ENCODE data around the gene UBE2R2.

Gene UBE2R2

DNA sequence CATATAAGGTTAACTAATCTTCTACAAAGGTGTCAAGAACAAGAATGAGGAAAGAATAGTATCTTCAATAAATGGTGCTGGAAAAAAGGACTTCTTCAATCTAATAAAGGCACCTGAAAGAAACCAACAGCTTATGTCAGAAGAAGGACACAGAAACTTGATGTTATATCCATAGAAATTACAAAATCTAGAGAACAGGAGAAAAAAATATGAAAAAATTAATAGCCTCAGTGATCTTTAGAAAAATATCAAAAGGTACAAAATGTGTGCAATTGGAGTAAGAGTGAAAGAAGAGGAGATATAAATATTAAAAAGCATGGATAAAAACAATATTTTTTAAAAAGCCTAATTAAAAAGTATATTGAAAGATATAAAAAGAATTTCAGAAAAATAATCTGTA lies 40.4 kb upstream of the UBE2R2 start:
- no peak overlapping the region for H2AFZ ChIP-seq (ENCODE audit: low read depth, low read length)
- no peaks in the 10 kb centered on the region for H3K36me3 ChIP-seq (ENCODE audit: insufficient read depth, low read length)
- ATAC-seq (ENCODE audit: insufficient read depth, low read depth) (no peak), DNase-seq (no peak)
- no peak overlapping the region for H3K9ac ChIP-seq (ENCODE audit: low read depth, low read length)
- H3K4me1 ChIP-seq (ENCODE audit: insufficient read depth, low read length) = no peaks in the 10 kb centered on the region
- H4K20me1 ChIP-seq (ENCODE audit: insufficient read depth, low read length) = no peaks in the 10 kb centered on the region
- H3K4me3 ChIP-seq (ENCODE audit: low read depth in 1 of 2, low read length in 2 of 2) = no peak overlapping the region
- no peak overlapping the region for H3K4me2 ChIP-seq (ENCODE audit: insufficient read depth, low read length)
- H3K9me3 ChIP-seq (ENCODE audit: insufficient read depth, low read length, severe bottlenecking) = no peaks in the 10 kb centered on the region
- no peak for TF ChIP-seq EZH2 (IDR thresholded peaks at IDR 0.05; ENCODE audit: borderline replicate concordance, low read depth, low read length, severe bottlenecking)
- TF ChIP-seq, protein P1, sequence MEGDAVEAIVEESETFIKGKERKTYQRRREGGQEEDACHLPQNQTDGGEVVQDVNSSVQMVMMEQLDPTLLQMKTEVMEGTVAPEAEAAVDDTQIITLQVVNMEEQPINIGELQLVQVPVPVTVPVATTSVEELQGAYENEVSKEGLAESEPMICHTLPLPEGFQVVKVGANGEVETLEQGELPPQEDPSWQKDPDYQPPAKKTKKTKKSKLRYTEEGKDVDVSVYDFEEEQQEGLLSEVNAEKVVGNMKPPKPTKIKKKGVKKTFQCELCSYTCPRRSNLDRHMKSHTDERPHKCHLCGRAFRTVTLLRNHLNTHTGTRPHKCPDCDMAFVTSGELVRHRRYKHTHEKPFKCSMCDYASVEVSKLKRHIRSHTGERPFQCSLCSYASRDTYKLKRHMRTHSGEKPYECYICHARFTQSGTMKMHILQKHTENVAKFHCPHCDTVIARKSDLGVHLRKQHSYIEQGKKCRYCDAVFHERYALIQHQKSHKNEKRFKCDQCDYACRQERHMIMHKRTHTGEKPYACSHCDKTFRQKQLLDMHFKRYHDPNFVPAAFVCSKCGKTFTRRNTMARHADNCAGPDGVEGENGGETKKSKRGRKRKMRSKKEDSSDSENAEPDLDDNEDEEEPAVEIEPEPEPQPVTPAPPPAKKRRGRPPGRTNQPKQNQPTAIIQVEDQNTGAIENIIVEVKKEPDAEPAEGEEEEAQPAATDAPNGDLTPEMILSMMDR (IDR thresholded peaks at IDR 0.05; ENCODE audit: borderline replicate concordance, extremely low read depth, low read length, poor library complexity, severe bottlenecking) = no peak
- no peaks in the 10 kb centered on the region for H3K79me2 ChIP-seq (ENCODE audit: insufficient read depth, low read length)
- no peak overlapping the region for H3K27ac ChIP-seq (ENCODE audit: low read length)
- no peaks in the 10 kb centered on the region for H3K27me3 ChIP-seq (ENCODE audit: insufficient read depth, low read length, poor library complexity)

DNA sequence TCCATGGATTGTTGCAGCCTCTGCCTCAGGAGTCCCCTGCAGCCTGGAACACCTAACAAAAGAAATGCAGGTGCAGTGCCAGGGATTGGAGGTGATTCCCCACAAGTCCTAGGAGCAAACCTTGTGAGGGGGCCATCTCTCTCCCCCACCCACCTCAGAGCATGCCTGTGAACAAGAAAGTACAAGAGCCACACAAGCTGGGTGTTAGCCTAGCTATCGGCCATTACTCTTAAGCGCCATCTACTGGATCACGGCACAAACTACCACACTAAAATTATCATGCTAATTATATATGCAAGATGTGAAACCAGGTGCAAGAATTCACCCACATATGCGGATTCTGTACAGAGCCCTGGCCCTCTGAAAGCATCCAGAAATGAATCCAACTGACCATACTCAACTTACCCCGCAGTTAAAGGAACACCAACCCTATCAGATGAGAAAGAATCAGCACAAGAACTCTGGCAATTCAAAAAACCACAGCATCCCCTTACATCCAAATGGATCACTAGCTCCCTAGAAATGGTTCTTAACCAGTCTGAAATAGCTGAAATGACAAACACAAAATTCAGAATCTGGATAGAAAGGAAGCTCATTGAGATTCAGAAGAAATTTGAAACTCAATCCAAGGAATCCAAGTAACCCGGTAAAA lies 38.1 kb upstream of the UBE2R2 start:
- no peaks in the 10 kb centered on the region for H3K4me1 ChIP-seq (ENCODE audit: insufficient read depth, low read length)
- no peaks in the 10 kb centered on the region for H3K36me3 ChIP-seq (ENCODE audit: insufficient read depth, low read length)
- H3K4me2 ChIP-seq (ENCODE audit: insufficient read depth, low read length) = no peak overlapping the region
- TF ChIP-seq, protein P1 (IDR thresholded peaks at IDR 0.05; ENCODE audit: borderline replicate concordance, extremely low read depth, low read length, poor library complexity, severe bottlenecking) = peak; percentile 85
- no peak for TF ChIP-seq EZH2 (IDR thresholded peaks at IDR 0.05; ENCODE audit: borderline replicate concordance, low read depth, low read length, severe bottlenecking)
- H3K27ac ChIP-seq (ENCODE audit: low read length) = no peak overlapping the region
- no peak overlapping the region for H2AFZ ChIP-seq (ENCODE audit: low read depth, low read length)
- H3K27me3 ChIP-seq (ENCODE audit: insufficient read depth, low read length, poor library complexity) = no peaks in the 10 kb centered on the region
- no peak overlapping the region for H3K9ac ChIP-seq (ENCODE audit: low read depth, low read length)
- no peaks in the 10 kb centered on the region for H3K79me2 ChIP-seq (ENCODE audit: insufficient read depth, low read length)
- peak; percentile 55 for DNase-seq
- no peaks in the 10 kb centered on the region for H3K9me3 ChIP-seq (ENCODE audit: insufficient read depth, low read length, severe bottlenecking)
- no peaks in the 10 kb centered on the region for H4K20me1 ChIP-seq (ENCODE audit: insufficient read depth, low read length)
- ATAC-seq (ENCODE audit: insufficient read depth, low read depth) = peak; percentile 94
- no peak overlapping the region for H3K4me3 ChIP-seq (ENCODE audit: low read depth in 1 of 2, low read length in 2 of 2)

DNA sequence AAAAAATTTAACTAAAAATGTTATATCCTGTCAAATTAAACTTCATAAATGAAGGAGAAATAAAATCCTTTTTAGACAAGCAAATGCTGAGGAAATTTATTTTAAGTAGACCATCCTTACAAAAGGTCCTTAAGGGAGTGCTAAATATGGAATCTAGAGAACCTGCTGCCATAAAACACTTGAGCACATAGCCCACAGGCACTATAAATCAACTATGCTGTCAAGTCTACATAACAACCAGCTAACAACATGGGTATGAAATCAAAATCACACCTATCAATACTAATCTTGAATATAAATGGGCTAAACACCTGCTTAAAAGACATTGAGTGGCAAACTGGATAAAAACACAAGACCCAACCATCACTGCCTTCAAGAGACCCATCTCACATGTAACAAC lies 36.7 kb upstream of the UBE2R2 start:
- Histone ChIP-seq H3K4me2 (ENCODE audit: insufficient read depth, low read length) (no peak overlapping the region), H3K27ac (ENCODE audit: low read length) (no peak overlapping the region), H3K27me3 (ENCODE audit: insufficient read depth, low read length, poor library complexity) (no peaks in the 10 kb centered on the region), H3K36me3 (ENCODE audit: insufficient read depth, low read length) (no peaks in the 10 kb centered on the region), H3K4me3 (ENCODE audit: low read depth in 1 of 2, low read length in 2 of 2) (no peak overlapping the region), H4K20me1 (ENCODE audit: insufficient read depth, low read length) (no peaks in the 10 kb centered on the region), H3K9ac (ENCODE audit: low read depth, low read length) (no peak overlapping the region), H3K79me2 (ENCODE audit: insufficient read depth, low read length) (no peaks in the 10 kb centered on the region), H3K4me1 (ENCODE audit: insufficient read depth, low read length) (no peaks in the 10 kb centered on the region), H2AFZ (ENCODE audit: low read depth, low read length) (no peak overlapping the region), H3K9me3 (ENCODE audit: insufficient read depth, low read length, severe bottlenecking) (no peaks in the 10 kb centered on the region)
- TF ChIP-seq, protein P1 (IDR thresholded peaks at IDR 0.05; ENCODE audit: borderline replicate concordance, extremely low read depth, low read length, poor library complexity, severe bottlenecking) = no peak
- TF ChIP-seq EZH2 (IDR thresholded peaks at IDR 0.05; ENCODE audit: borderline replicate concordance, low read depth, low read length, severe bottlenecking) = no peak
- ATAC-seq (ENCODE audit: insufficient read depth, low read depth) (no peak), DNase-seq (no peak)
